ENCODE data around the gene BIN2.
"Not testable (repeated sequence)": the region's sequence is repeated elsewhere in the genome, so short reads cannot be mapped to it uniquely, and the experiment has no call there.

Gene BIN2

DNA sequence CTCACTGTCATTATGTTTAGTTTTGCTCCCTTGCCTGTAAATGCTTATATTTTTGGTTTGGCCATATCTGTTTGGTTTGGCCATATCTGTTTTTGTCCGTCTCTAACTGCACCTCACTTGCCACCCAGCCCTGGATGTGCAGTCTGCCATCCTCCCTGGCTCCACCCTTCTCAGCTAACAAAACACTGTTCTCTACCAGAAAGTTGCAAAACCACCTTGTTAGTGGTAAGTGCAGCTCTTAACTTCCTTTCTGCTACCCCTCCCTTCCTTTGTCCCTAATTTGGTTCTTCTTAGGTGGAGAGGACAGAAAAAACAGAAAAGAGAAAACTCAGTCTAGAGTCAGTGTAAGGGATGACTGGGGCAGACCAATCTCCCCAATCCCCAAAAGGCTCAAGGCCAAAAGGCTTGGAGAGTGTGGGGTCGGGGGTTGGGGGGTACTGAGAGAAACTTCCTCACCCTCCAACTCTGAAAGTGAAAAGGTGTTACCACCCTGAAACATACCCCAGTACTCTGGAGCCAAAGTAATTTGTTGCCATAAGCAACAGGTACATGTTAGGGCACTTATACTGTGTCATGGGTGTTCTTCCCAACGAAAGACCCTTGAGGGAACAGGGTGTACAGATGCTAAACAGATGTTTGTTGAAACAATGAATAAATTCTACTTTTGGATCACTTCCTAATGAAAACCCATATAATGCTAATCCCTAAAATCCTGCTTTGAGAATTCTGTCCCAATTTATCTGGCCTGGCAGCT is 5.0 kb downstream of the BIN2 start:
- FAIRE-seq (peak; percentile 77), DNase-seq (ENCODE audit: insufficient read length, low spot score) (no peak)

DNA sequence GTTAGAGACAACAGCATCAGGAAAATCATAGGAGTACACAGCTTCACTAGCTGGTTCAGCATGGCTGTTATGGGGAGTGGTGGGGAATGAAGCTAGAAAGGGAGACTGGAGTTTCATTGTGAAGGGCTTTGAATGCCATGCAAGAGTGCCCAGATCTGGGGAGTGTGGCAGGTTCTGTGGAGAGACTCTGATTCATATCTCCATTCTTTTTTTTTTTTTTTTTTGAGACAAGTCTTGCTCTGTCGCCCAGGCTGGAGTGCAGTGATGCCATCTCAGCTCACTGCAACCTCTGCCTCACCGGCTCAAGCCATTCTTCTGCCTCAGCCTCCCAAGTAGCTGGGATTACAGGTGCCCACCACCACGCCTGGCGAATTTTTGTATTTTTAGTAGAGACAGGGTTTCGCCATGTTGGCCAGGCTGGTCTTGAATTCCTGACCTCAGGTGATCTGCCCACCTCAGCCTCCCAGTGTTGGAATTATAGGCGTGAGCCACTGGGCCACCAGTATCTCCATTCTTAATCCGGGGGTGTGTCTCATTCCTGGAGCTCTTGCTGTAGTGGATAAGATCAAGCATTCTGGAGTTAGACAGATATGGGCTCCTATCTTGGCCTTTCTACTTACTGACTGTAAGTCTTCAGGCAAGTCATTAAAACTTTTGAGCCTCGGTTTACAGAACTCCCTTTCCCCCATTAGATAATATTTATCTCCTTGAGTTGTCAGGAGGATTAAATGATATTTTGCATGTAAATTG is 5.7 kb downstream of the BIN2 start:
- not testable (repeated sequence) for DNase-seq (ENCODE audit: insufficient read length, low spot score); FAIRE-seq

DNA sequence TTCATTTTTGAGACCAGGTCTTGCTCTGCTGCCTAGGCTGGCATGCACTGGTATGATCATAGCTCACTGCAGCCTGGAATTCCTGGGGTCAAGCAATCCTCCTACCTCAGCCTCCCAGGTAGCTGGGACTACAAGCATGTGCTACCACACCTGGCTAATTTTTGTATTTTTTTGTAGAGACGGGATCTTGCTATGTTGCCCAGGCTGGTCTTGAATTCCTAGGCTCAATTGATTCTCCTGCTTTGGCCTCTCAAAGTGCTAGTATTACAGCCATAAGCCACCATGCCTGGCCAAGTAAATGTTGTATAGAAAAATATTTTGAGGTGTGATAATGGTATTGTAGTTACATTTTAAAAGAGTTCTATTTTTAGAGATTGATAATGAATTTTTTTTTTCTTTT is 12.6 kb downstream of the BIN2 start:
- no peak for FAIRE-seq
- no peak for DNase-seq (ENCODE audit: insufficient read length, low spot score)

DNA sequence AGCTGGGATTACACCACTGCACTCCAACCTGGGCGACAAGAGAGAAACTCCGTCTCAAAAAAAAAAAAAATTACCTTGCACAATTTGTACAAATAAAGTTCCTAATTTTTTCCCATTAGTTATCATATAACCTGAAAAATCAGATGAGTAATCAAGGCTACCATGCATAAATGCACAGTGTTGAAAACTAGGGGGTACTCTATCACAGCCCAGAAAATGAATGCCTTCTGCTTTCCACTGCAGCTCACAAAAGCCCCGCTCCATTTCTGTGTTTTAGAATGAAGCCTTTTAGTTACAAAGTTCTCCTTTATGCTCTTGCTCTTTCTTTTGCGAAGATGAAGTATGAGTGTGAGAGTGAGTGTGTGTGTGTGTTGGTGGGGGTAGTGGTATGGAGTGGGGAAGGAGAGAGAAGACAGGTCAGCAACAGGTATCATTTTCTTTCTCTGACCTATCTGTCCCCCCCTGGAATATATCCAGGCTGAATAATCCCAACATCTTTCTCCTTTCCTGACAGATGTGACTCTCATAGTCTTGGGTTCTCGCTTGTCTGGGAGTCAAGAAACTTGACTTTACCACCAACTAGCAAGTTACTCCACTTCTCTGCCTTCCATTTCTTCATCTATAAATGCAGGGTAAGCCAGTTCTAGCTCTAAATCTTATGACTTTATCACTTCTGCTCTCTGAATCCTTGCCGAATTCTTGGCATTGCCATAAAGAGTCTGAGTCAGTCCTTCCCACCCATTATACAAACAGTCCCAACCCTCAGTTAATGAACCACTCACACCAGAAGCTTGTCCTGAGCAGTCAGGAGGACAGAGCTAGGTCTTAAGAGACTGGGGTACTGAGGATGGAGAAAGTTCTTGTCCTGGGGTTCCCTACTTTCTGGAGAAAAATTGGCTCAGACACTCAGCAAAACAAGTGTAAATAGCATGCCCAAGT is 16.1 kb downstream of the BIN2 start:
- FAIRE-seq = no peak
- no peak for DNase-seq (ENCODE audit: insufficient read length, low spot score)

DNA sequence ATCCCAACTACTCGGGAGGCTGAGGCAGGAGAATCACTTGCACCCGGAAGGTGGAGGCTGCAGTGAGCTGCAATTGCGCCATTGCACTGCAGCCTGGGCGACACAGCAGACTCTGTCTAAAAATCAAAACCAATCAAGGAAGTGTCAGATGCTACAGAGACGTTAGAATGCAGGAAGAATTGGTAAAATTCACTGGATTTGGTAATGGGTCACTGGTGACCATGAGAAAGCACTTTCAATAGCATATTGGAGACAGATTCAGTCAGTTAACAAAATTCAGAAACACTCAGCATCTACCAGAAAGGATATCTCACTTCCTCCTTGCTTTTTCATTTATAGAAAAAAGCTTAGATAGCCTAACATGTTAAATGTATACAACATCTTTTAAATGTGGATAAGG is 17.5 kb downstream of the BIN2 start:
- DNase-seq (ENCODE audit: insufficient read length, low spot score) (no peak), FAIRE-seq (peak; percentile 53)

DNA sequence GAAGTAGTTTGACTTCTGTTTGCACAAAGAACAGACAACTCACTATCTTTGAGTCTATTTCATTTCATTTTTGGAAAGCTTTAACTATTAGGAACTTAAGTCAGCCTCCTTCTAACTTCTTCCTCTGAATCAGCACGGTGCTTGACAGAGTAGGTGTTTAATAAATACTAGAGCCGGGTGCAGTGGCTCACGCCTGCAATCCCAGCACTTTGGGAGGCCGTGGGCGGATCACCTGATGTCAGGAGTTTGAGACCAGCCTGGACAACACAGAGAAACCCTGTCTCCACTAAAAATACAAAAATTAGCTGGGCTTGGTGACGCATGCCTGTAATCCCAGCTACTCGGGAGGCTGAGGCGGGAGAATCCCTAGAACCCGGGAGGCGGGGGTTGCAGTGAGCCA is 23.2 kb downstream of the BIN2 start:
- not testable (repeated sequence) for FAIRE-seq; DNase-seq (ENCODE audit: insufficient read length, low spot score)

DNA sequence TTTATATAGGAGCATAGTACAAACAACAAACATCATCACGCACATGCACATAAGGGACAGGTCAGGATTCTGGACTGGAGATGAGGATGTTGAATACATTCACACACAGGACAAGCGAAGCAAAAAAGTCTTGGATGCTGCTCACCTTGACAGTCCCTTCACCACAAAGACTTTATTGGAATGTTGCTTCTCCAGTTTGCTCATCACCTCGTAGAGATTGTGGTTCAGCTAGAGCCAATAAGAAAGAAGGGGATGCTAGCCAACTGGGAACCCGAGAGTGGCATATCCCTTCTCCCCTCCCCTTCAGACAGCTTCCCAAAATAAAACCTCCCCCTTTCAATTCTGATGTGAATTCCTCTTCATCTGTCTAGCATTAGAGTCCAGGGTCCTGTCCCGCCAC is 28.3 kb downstream of the BIN2 start:
- FAIRE-seq = no peak

DNA sequence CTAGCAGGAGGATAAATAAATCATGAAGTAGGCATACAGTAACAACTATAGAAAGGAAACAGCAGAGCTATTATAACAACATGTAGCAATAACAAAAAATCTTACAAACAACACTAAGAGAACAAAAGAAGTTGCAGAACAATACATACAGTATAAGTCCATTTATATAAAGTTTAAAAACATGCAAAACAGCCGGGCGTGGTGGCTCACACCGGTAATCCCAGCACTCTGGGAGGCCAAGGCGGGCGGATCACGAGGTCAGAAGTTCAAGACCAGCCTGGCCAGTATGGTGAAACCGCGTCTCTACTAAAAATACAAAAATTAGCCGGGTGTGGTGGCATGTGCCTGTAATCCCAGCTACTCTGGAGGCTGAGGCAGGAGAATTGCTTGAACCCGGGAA is 29.9 kb downstream of the BIN2 start:
- FAIRE-seq; DNase-seq (ENCODE audit: insufficient read length, low spot score): not testable (repeated sequence)

More for the DNA sequence above, 28.3 kb downstream of the BIN2 start:
- DNase-seq (ENCODE audit: insufficient read length, low spot score) = no peak

DNA sequence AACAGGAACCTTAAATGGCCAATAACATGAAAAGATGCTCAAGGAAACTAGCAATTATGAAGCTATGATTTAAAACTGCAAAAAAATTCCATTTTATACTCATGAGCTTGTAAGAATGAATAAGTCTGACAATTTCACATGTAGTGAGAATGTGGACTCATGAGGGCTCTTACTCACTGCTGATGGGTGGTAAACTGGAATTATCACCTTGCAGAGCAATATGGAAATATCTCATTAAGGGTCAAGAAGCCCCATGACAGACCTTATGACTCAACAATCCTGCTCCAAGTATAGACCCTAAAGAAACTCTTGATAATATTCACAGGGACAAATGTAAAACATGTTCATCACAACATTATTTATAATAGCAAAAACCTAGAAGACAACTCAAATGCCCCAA is 30.3 kb downstream of the BIN2 start:
- FAIRE-seq (no peak), DNase-seq (ENCODE audit: insufficient read length, low spot score) (no peak)

DNA sequence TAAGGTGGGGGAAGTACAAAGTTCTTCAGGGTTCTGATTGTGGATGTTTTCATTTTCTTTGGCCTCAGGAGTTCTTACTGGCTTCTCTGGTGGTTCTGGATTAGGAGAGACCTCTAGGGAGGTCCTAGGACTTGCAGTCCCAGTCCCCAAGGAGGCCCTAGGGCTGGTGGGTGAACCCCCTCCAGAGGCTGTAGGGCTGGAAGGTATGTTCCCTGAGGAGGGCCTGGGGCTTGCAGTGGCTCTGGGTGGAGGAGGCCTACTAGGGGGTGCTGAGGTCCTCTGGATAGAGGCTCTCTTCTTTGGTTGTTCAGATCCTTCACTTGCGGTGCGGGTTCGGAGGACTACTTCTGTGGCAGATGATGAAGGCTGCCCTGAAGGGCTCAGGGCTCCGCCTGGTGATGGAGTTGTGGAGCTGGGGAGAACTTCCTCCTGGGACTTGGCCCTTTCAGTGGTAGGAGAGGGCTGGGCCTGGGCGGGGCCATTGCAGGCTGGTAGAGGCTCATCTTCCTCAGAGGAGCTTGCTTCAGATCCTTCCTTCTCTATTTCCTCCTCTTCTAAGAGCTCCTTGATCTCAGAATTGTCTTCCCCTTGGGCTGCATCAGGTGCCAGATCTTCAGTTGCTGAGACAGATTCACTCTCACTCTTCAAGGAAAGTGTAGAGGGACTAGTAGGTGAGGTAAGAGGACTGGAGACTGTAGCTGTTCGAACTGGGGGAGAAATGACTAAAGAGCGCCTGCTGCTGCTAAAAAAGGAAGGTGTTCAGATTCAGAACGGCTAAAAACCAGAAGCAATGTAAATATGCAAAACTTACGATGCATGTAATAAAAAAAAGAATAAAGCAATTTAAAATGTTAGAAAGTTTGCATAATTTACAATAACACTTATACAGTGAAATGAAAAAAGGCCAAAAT is 32.1 kb downstream of the BIN2 start:
- not testable (repeated sequence) for FAIRE-seq

DNA sequence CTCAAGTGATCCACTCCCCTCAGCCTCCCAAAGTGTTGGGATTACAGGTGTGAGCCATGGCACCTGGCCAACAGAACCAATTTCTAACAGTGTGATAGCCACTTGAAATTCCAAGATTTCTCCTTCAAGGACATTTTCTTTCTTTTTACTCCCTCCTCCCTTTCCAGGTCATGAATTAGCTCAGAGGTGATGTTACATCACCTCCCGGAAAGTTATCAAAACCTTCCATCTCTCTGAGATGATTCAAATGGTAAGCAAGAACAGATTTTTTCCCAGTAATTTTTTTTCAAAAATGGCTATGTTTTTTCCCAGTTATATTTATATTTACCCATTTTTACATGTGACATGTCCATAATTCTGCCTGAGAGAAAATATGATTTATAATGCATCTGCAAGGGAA is 38.1 kb downstream of the BIN2 start:
- DNase-seq (ENCODE audit: insufficient read length, low spot score) (no peak), FAIRE-seq (no peak)

More for the DNA sequence above, 32.1 kb downstream of the BIN2 start:
- not testable (repeated sequence) for DNase-seq (ENCODE audit: insufficient read length, low spot score)

DNA sequence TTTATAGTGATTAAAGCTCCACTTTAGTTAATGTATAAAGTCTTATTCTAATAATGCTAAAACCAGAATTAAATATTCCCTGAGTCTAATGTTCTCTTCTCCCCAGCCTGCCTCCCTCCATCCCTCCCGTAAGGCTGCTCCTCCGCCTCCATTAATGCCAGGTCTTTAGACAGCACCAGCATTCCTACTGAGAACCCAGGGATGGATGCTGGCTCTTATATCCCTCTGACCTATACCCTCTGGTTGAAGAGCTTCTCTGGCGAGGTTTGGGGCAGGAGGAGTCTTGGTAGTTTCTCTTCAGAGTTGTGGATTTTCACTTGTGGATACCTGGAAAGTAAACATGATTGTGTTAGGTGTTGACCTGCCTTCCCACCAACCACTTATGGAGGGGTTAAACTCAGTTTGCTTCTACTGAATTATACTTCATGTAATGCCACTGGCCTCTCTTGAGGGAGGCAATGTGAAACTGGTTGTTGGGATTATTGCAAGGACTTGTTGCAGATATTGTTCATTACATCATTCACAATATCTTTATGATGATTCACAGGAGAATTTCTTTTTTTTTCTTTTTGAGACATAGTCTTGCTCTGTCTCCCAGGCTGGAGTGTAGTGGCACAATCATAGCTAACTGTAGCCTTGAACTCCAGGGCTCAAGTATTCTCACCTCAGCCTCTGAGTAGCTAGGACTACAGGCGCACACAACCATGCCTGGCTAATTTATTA is 42.6 kb downstream of the BIN2 start:
- DNase-seq (ENCODE audit: insufficient read length, low spot score) (no peak), FAIRE-seq (no peak)

DNA sequence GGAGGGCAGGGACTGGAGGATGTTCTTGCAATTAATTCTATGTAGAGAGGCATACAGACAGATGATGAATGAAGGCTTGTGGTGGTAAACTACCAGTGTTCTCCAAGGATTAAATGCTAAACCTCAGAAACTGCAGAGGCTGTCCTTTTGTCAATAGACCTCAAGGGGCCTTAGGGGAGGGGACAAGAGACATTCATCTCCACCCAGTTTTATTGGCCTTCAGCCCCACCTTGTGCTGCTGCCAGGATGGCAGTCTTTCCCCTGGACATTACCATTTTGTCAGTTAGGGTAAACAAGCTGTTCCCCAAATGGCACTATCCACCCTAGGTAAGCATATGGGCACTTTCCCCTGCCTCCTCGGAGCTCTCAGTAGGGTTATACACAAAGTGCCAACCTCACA is 48.9 kb downstream of the BIN2 start:
- FAIRE-seq (no peak), DNase-seq (ENCODE audit: insufficient read length, low spot score) (no peak)

DNA sequence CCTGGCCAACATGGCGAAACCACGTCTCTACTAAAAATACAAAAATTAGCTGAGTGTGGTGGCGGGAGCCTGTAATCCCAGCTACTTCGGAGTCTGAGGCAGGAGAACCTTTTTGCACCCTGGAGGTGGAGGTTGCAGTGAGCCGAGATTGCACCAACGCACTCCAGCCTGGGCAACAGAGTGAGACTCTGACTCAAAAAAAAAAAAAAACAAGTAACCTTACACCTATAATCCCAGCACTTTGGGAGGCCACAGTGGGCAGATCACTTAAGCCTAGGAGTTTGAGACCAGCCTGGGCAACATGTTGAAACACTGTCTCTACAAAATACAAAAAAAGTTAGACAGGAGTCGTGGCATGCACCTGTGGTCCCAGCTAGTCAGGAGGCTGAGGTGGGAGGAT is 51.2 kb downstream of the BIN2 start:
- not testable (repeated sequence) for DNase-seq (ENCODE audit: insufficient read length, low spot score)

DNA sequence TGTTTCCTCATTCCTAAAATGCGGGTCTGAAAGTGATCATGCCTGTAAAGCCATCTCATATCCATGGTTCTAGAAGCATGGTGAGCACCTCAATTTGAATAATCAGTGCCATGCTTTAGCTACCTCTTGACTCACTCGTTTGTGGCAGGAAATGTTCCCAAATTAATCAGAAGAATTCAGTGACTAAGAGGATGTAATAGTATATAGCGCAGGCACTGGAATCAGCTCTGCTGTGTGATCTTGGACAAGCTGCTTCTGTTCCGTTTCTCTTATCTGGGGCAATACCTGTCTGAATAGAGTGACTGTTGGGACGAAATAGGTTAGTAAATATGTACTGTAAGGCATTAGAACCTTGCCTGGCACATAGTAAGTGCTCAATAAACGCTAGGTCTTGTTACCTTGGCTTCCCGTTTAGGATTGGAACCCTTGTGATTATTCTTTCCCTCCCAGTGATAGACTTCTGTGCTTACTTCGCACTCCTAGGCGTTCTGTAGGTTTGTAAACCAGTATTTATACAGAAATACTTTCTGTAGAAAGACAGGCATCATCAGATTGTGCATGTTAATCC is 52.9 kb downstream of the BIN2 start:
- DNase-seq (ENCODE audit: insufficient read length, low spot score) (no peak), FAIRE-seq (no peak)

More for the DNA sequence above, 51.2 kb downstream of the BIN2 start:
- FAIRE-seq = not testable (repeated sequence)

DNA sequence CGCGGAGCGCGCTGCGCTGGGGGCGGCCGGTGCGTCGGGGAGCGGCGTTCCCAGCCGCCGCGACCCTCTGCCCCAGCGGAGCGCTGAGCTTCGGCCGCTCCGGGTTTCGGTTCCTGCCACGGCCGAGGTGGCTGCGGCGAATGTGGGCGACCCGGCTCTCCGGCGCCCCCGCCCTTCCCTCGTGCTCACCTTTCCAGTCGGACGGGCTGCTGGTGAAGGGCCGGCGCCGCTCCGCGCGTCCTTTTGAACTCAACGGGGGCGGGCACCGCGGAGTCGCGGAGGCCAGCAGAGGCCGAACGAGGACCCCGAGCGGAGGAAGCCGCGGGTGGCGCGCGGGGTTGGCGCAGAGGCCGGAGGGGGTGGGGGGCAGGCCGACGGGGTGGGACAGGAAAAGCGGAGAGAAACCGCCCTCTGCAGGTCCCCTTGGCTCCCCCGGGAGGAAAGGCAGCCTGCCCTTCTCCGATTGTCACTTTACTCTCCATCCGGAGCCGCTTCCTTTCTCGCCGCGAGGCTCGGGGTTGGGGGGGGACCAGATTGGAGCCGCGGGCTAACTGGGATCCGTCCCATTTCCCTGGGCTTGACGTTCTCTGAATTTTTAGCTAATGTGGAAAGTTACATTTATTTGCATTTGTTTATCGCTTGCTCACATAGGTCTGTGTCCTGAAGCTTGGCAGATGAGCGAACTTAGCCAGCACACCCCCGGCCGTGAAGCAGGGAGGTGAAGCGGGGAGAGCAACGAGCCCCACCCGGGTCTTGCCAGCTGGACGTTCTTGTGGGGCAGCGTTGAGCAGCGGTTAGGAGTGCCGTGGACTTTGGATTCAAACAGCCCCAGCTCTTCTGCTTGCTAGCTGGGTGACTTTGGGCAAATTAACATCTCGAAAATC is 53.7 kb downstream of the BIN2 start, which contains the start of gene SMAGP:
Gene SMAGP, minus strand, starts transcription at position 349 of the 884 bp plus-strand sequence. CDS start 1,137 bp downstream, outside the sequence.
- peak; percentile 80 for DNase-seq (ENCODE audit: insufficient read length, low spot score)
- peak; percentile 70 for FAIRE-seq

DNA sequence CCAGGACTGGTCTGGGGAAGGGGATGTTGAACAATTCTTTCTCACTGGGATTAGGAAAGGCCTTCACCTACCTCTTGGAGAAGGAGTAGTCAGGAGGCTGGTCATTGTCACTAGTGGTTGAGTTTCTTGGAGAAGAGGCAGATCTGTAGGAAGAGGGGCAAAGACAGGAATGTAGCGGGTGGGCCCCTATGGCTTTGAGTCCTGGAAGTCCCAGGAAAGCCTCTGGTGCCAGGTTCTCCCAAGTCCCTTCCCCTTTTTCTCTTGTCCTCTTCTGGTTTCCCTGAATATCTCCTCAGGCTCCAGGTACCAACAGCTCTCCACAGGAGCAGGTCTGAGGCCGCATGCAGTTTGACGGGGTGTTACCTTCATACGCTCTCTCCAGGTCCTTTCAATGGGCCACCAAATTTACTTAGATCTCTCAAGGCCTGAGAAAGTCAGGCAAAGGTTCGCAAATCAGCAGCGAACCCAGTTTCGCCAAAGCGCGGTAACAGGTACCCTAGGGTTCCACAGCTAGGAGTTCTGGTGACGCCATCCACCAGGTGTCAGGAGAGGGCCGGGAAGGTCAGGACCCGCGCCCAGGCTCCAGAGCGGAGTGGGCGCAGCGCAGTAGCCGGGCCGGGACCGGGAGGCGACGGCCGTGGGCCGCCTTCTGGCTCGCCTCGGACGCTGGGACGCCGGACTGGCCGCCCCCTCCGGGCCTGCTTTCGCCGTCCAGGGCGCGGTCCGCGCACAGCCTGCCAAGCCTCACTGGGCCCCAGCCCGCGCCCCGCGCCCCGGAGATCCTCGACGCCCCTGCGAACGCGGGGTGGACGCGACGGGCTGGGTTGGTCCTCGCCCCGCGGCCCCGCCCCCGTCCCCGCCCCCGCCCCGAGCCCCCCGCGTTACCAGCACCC is 54.6 kb downstream of the BIN2 start:
- DNase-seq (ENCODE audit: insufficient read length, low spot score) (no peak), FAIRE-seq (no peak)

All from GM19239 (cell line).